ENCODE results near the gene PRPSAP2. TPM values are rescaled to one million over a fixed set of nuclear protein-coding genes. Genes with fewer than 3 reads are reported as not detected.

PRPSAP2 gene
- total RNA-seq, 1 donor from 2014 or later = 40.7 TPM

DNA sequence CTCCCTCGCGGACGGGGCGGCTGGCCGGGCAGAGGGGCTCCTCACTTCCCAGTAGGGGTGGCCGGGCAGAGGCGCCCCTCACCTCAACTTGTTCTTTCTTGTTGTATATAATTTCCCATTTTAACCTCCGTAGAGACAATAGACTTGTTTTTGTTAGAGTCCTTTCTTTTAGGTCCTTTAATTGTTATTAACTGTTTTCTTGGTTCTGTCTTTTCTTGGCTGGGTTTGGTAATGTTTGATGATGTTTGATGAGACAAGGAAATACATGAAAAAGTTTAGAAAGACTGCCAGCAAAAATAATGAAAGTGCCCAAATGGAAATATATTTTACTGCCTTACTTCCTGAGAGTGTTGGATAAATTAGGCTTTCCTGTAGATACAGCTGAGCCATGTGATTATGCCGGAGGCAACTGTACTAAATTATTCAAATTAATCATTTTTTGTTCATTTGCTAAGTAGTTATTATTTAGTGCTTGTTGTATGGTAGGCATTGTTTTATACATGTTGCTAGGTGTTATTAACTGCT lies 30.9 kb downstream of the PRPSAP2 start:
- no peaks in the 10 kb centered on the region for H3K27me3 ChIP-seq (ENCODE audit: control insufficient read depth in 3 of 3, insufficient read depth in 3 of 3, low read length in 3 of 3)
- H3K4me3 ChIP-seq (ENCODE audit: low read length in 3 of 3) = no peak overlapping the region
- H3K9ac ChIP-seq (ENCODE audit: low read depth in 1 of 3, low read length in 3 of 3) = no peak overlapping the region
- no peaks in the 10 kb centered on the region for H3K4me1 ChIP-seq (ENCODE audit: control insufficient read depth in 3 of 3, insufficient read depth in 3 of 3, low read length in 3 of 3)
- H3K36me3 ChIP-seq (ENCODE audit: control insufficient read depth in 3 of 3, insufficient read depth in 3 of 3, low read length in 3 of 3) = peaks cover 21 to 35% (median 25%) of the 10 kb centered on the region in 3 donors
- no peaks in the 10 kb centered on the region for H3K9me3 ChIP-seq (ENCODE audit: control insufficient read depth in 3 of 3, low read length in 3 of 3)
- no peak overlapping the region for H3K27ac ChIP-seq (ENCODE audit: low read depth, low read length)

- Histone ChIP-seq H3K27me3 (ENCODE audit: control insufficient read depth in 3 of 3, insufficient read depth in 3 of 3, low read length in 3 of 3) (no peaks in the 10 kb centered on the region), H3K27ac (ENCODE audit: low read depth, low read length) (no peak overlapping the region), H3K9me3 (ENCODE audit: control insufficient read depth in 3 of 3, low read length in 3 of 3) (no peaks in the 10 kb centered on the region), H3K4me3 (ENCODE audit: low read length in 3 of 3) (no peak overlapping the region), H3K9ac (ENCODE audit: low read depth in 1 of 3, low read length in 3 of 3) (no peak overlapping the region), H3K36me3 (ENCODE audit: control insufficient read depth in 3 of 3, insufficient read depth in 3 of 3, low read length in 3 of 3) (peaks cover 17 to 32% (median 25%) of the 10 kb centered on the region in 3 donors), H3K4me1 (ENCODE audit: control insufficient read depth in 3 of 3, insufficient read depth in 3 of 3, low read length in 3 of 3) (no peaks in the 10 kb centered on the region)
Measured at GRCh38 chr17:18889658-18890057, 31.7 kb downstream of the PRPSAP2 start.

DNA sequence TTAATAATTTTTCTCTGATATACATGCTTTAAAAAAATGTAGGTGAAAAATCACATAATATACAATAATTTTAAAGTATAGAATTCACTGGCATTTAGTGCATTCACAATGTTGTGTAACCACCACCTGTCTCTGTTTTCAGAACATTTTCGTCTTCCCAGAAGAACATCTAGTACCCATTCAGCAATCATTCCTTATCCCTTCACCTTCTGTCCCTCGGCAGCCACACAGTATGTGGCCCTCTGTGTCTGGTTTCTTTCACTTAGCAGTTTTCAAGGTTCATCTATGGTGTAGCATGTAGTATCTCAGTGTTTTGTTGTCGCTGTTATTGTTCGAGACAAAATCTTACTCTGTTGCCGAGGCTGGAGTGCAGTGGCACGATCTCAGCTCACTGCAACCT lies 33.6 kb downstream of the PRPSAP2 start:
- H3K9ac ChIP-seq (ENCODE audit: low read depth in 1 of 3, low read length in 3 of 3) = no peak overlapping the region
- no peaks in the 10 kb centered on the region for H3K4me1 ChIP-seq (ENCODE audit: control insufficient read depth in 3 of 3, insufficient read depth in 3 of 3, low read length in 3 of 3)
- H3K9me3 ChIP-seq (ENCODE audit: control insufficient read depth in 3 of 3, low read length in 3 of 3) = no peaks in the 10 kb centered on the region
- peaks cover 9 to 27% (median 19%) of the 10 kb centered on the region in 3 donors for H3K36me3 ChIP-seq (ENCODE audit: control insufficient read depth in 3 of 3, insufficient read depth in 3 of 3, low read length in 3 of 3)
- H3K27ac ChIP-seq (ENCODE audit: low read depth, low read length) = no peak overlapping the region
- no peak overlapping the region for H3K4me3 ChIP-seq (ENCODE audit: low read length in 3 of 3)
- no peaks in the 10 kb centered on the region for H3K27me3 ChIP-seq (ENCODE audit: control insufficient read depth in 3 of 3, insufficient read depth in 3 of 3, low read length in 3 of 3)

- Histone ChIP-seq H3K36me3 (ENCODE audit: control insufficient read depth in 3 of 3, insufficient read depth in 3 of 3, low read length in 3 of 3) (peaks cover 6 to 17% (median 14%) of the 10 kb centered on the region in 3 donors), H3K27me3 (ENCODE audit: control insufficient read depth in 3 of 3, insufficient read depth in 3 of 3, low read length in 3 of 3) (no peaks in the 10 kb centered on the region), H3K9ac (ENCODE audit: low read depth in 1 of 3, low read length in 3 of 3) (no peak overlapping the region), H3K27ac (ENCODE audit: low read depth, low read length) (no peak overlapping the region), H3K9me3 (ENCODE audit: control insufficient read depth in 3 of 3, low read length in 3 of 3) (no peaks in the 10 kb centered on the region), H3K4me3 (ENCODE audit: low read length in 3 of 3) (no peak overlapping the region), H3K4me1 (ENCODE audit: control insufficient read depth in 3 of 3, insufficient read depth in 3 of 3, low read length in 3 of 3) (no peaks in the 10 kb centered on the region)
Measured at GRCh38 chr17:18896146-18896545, 38.2 kb downstream of the PRPSAP2 start.

- H3K27me3 ChIP-seq (ENCODE audit: control insufficient read depth in 3 of 3, insufficient read depth in 3 of 3, low read length in 3 of 3) = no peaks in the 10 kb centered on the region
- no peaks in the 10 kb centered on the region for H3K4me1 ChIP-seq (ENCODE audit: control insufficient read depth in 3 of 3, insufficient read depth in 3 of 3, low read length in 3 of 3)
- no peak overlapping the region for H3K9ac ChIP-seq (ENCODE audit: low read depth in 1 of 3, low read length in 3 of 3)
- no peak overlapping the region for H3K27ac ChIP-seq (ENCODE audit: low read depth, low read length)
- H3K9me3 ChIP-seq (ENCODE audit: control insufficient read depth in 3 of 3, low read length in 3 of 3) = no peaks in the 10 kb centered on the region
- H3K36me3 ChIP-seq (ENCODE audit: control insufficient read depth in 3 of 3, insufficient read depth in 3 of 3, low read length in 3 of 3) = peaks cover 0 to 14% (median 10%) of the 10 kb centered on the region in 3 donors
- no peak overlapping the region for H3K4me3 ChIP-seq (ENCODE audit: low read length in 3 of 3)
Measured at GRCh38 chr17:18896947-18897346, 39.0 kb downstream of the PRPSAP2 start.

DNA sequence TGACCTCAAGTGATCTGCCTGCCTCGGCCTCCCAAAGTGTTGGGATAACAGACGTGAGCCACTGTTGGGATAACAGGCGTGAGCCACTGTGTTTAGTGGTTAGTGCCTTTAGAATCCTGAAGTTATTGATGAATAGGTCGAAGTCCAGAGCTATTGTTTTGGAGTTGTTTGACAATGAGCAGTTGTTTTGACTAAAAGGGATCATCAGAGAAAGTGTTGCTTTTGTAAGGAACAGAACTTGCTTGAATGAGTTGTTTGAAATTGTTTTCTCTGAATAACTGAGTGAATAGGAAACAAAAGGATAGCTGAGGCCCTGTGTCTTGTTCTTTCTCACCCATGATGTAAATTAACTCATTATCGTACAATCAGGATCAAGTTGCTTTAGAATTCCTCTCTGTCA lies 46.6 kb downstream of the PRPSAP2 start:
- H3K4me1 ChIP-seq (ENCODE audit: control insufficient read depth in 3 of 3, insufficient read depth in 3 of 3, low read length in 3 of 3) = no peaks in the 10 kb centered on the region
- H3K4me3 ChIP-seq (ENCODE audit: low read length in 3 of 3) = no peak overlapping the region
- H3K9ac ChIP-seq (ENCODE audit: low read depth in 1 of 3, low read length in 3 of 3) = no peak overlapping the region
- no peak overlapping the region for H3K27ac ChIP-seq (ENCODE audit: low read depth, low read length)
- H3K9me3 ChIP-seq (ENCODE audit: control insufficient read depth in 3 of 3, low read length in 3 of 3) = no peaks in the 10 kb centered on the region
- H3K27me3 ChIP-seq (ENCODE audit: control insufficient read depth in 3 of 3, insufficient read depth in 3 of 3, low read length in 3 of 3) = no peaks in the 10 kb centered on the region
- peaks cover 6 to 14% (median 10%) of the 10 kb centered on the region in 3 donors for H3K36me3 ChIP-seq (ENCODE audit: control insufficient read depth in 3 of 3, insufficient read depth in 3 of 3, low read length in 3 of 3)

DNA sequence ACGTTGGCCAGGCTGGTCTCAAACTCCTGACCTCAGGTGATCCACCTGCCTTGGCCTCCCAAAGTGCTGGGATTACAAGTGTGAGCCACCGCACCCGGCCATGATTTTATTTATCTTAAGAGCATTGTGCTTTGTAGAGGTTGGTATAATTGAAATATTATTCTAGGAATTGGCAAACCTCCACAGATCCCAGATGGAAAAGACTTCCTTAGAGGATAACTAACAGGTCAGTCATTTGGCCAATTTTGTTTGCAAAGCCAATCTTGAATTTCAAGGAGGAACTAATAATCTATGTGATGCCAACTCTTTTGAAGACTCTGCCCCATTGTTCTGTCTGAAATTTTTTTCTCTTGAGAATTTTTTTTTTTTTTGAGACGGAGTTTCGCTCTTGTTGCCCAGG lies 47.3 kb downstream of the PRPSAP2 start:
- Histone ChIP-seq H3K36me3 (ENCODE audit: control insufficient read depth in 3 of 3, insufficient read depth in 3 of 3, low read length in 3 of 3) (peaks cover 6 to 14% (median 10%) of the 10 kb centered on the region in 3 donors), H3K4me1 (ENCODE audit: control insufficient read depth in 3 of 3, insufficient read depth in 3 of 3, low read length in 3 of 3) (no peaks in the 10 kb centered on the region)

GRCh38 chr17:18910326-18910725 lies 52.4 kb downstream of the PRPSAP2 start:
- Histone ChIP-seq H3K4me3 (ENCODE audit: low read length in 3 of 3) (no peak overlapping the region), H3K36me3 (ENCODE audit: control insufficient read depth in 3 of 3, insufficient read depth in 3 of 3, low read length in 3 of 3) (peaks cover 9 to 30% (median 23%) of the 10 kb centered on the region in 3 donors), H3K27me3 (ENCODE audit: control insufficient read depth in 3 of 3, insufficient read depth in 3 of 3, low read length in 3 of 3) (no peaks in the 10 kb centered on the region), H3K9me3 (ENCODE audit: control insufficient read depth in 3 of 3, low read length in 3 of 3) (no peaks in the 10 kb centered on the region), H3K4me1 (ENCODE audit: control insufficient read depth in 3 of 3, insufficient read depth in 3 of 3, low read length in 3 of 3) (no peaks in the 10 kb centered on the region), H3K27ac (ENCODE audit: low read depth, low read length) (no peak overlapping the region), H3K9ac (ENCODE audit: low read depth in 1 of 3, low read length in 3 of 3) (no peak overlapping the region)

More for the DNA sequence above, 47.3 kb downstream of the PRPSAP2 start:
- Histone ChIP-seq H3K27me3 (ENCODE audit: control insufficient read depth in 3 of 3, insufficient read depth in 3 of 3, low read length in 3 of 3) (no peaks in the 10 kb centered on the region), H3K27ac (ENCODE audit: low read depth, low read length) (no peak overlapping the region), H3K4me3 (ENCODE audit: low read length in 3 of 3) (no peak overlapping the region), H3K9ac (ENCODE audit: low read depth in 1 of 3, low read length in 3 of 3) (no peak overlapping the region), H3K9me3 (ENCODE audit: control insufficient read depth in 3 of 3, low read length in 3 of 3) (no peaks in the 10 kb centered on the region)

- Histone ChIP-seq H3K4me3 (ENCODE audit: low read length in 3 of 3) (no peak overlapping the region), H3K36me3 (ENCODE audit: control insufficient read depth in 3 of 3, insufficient read depth in 3 of 3, low read length in 3 of 3) (peaks cover 10 to 33% (median 26%) of the 10 kb centered on the region in 3 donors), H3K27ac (ENCODE audit: low read depth, low read length) (no peak overlapping the region), H3K4me1 (ENCODE audit: control insufficient read depth in 3 of 3, insufficient read depth in 3 of 3, low read length in 3 of 3) (no peaks in the 10 kb centered on the region), H3K27me3 (ENCODE audit: control insufficient read depth in 3 of 3, insufficient read depth in 3 of 3, low read length in 3 of 3) (no peaks in the 10 kb centered on the region), H3K9me3 (ENCODE audit: control insufficient read depth in 3 of 3, low read length in 3 of 3) (no peaks in the 10 kb centered on the region), H3K9ac (ENCODE audit: low read depth in 1 of 3, low read length in 3 of 3) (no peak overlapping the region)
Measured at GRCh38 chr17:18910881-18911280, 53.0 kb downstream of the PRPSAP2 start.

DNA sequence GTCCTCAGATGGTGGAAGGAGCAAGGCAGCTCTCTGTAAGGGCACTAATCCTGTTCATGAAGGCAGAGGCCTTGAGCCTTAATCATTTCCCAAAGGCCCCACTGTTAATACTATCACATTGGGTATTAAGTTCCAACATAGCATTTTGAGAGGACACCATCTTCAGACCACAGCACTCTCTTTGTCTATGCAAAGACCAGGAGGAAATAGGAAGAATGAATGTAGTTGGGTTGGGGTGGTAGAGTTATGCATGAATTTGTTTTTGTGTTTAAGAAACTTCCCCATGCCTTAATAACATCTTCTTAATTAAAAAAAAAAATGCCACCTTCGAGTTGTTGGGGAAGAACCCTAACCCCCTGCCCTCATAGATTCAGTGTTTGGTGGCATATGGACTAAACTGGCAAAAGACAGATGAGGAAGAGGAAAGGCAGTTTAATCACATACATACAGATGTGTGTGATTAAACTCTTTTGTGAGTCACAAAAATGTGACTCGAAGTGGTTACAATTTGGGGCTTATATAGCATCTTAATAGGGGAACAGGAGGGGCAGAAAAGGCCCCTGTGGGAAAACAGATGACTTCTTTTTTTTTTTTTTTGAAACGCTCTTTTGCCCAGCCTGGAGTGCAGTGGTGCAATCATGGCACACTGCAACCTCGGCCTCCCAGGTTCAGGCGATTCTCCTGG lies 59.0 kb downstream of the PRPSAP2 start:
- Histone ChIP-seq H3K9ac (ENCODE audit: low read depth in 1 of 3, low read length in 3 of 3) (no peak overlapping the region), H3K27me3 (ENCODE audit: control insufficient read depth in 3 of 3, insufficient read depth in 3 of 3, low read length in 3 of 3) (no peaks in the 10 kb centered on the region), H3K27ac (ENCODE audit: low read depth, low read length) (no peak overlapping the region), H3K9me3 (ENCODE audit: control insufficient read depth in 3 of 3, low read length in 3 of 3) (no peaks in the 10 kb centered on the region), H3K36me3 (ENCODE audit: control insufficient read depth in 3 of 3, insufficient read depth in 3 of 3, low read length in 3 of 3) (peaks cover 12 to 28% (median 13%) of the 10 kb centered on the region in 3 donors), H3K4me1 (ENCODE audit: control insufficient read depth in 3 of 3, insufficient read depth in 3 of 3, low read length in 3 of 3) (peaks cover 0 to 4% (median 1%) of the 10 kb centered on the region in 3 donors), H3K4me3 (ENCODE audit: low read length in 3 of 3) (no peak overlapping the region)
